ENCODE data around the gene WDR49. TPM values are rescaled to one million over a fixed set of nuclear protein-coding genes. Genes with fewer than 3 reads are reported as not detected.

The WDR49 gene
- total RNA-seq, 1 experiment from 2014 or later: 0.34 TPM

DNA sequence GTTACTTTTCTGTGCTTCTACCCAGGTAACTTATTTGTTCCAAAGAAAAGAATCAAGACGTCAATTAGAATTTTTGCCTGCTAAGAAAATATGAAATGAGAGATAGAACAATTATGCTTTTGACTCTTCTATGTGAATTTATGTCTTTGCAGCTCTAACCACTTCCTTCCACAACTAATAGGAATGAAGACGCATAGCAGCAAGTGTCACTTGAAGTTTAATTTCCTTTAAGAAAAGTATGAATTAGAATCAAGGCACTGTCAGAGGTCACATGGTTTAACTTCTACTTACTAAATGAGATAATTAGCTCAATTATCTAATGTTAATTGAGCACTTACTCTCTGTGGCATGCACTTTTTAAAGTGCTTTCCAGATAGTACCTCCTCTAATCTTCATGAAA lies 3.3 kb downstream of the WDR49 start:
- BruUV-seq (replicated peaks): no TSS peak
- H2AFZ ChIP-seq (ENCODE audit: low read depth, low read length, poor library complexity, severe bottlenecking): no peak overlapping the region
- no peaks in the 10 kb centered on the region for H3K9me3 ChIP-seq (ENCODE audit: control insufficient read depth in 1 of 2, insufficient read depth in 1 of 2, low read depth in 1 of 2, low read length in 2 of 2)
- no peaks in the 10 kb centered on the region for H4K20me1 ChIP-seq (ENCODE audit: insufficient read depth)
- intact Hi-C loops (cut with micrococcal nuclease): no loop called here
- CTCF ChIA-PET: no interaction called here
- TF ChIP-seq ELF1 (IDR thresholded peaks at IDR 0.05; ENCODE audit: borderline replicate concordance, low read depth) (no peak), YY1 (IDR thresholded peaks at IDR 0.05; ENCODE audit: extremely low read depth, insufficient replicate concordance, low read depth, low read length) (no peak), RAD21 (IDR thresholded peaks at IDR 0.05; ENCODE audit: low read depth) (no peak), FOSL1 (IDR thresholded peaks at IDR 0.05; ENCODE audit: low read depth) (no peak), SP1 (IDR thresholded peaks at IDR 0.05; ENCODE audit: low read depth) (no peak), SRF (IDR thresholded peaks at IDR 0.05; ENCODE audit: low read depth) (no peak), POLR2A (IDR thresholded peaks at IDR 0.05; ENCODE audit: borderline replicate concordance, extremely low read depth, insufficient read depth, insufficient read length) (no peak)
- TF ChIP-seq, protein P1, sequence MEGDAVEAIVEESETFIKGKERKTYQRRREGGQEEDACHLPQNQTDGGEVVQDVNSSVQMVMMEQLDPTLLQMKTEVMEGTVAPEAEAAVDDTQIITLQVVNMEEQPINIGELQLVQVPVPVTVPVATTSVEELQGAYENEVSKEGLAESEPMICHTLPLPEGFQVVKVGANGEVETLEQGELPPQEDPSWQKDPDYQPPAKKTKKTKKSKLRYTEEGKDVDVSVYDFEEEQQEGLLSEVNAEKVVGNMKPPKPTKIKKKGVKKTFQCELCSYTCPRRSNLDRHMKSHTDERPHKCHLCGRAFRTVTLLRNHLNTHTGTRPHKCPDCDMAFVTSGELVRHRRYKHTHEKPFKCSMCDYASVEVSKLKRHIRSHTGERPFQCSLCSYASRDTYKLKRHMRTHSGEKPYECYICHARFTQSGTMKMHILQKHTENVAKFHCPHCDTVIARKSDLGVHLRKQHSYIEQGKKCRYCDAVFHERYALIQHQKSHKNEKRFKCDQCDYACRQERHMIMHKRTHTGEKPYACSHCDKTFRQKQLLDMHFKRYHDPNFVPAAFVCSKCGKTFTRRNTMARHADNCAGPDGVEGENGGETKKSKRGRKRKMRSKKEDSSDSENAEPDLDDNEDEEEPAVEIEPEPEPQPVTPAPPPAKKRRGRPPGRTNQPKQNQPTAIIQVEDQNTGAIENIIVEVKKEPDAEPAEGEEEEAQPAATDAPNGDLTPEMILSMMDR (IDR thresholded peaks at IDR 0.05 in 2 of 3, conservative IDR thresholded peaks at IDR 0.05 in 1 of 3; ENCODE audit: borderline replicate concordance in 1 of 3, insufficient read depth in 1 of 3, low read depth in 2 of 3, low read length in 2 of 3): no peak
- TF ChIP-seq, protein P2, sequence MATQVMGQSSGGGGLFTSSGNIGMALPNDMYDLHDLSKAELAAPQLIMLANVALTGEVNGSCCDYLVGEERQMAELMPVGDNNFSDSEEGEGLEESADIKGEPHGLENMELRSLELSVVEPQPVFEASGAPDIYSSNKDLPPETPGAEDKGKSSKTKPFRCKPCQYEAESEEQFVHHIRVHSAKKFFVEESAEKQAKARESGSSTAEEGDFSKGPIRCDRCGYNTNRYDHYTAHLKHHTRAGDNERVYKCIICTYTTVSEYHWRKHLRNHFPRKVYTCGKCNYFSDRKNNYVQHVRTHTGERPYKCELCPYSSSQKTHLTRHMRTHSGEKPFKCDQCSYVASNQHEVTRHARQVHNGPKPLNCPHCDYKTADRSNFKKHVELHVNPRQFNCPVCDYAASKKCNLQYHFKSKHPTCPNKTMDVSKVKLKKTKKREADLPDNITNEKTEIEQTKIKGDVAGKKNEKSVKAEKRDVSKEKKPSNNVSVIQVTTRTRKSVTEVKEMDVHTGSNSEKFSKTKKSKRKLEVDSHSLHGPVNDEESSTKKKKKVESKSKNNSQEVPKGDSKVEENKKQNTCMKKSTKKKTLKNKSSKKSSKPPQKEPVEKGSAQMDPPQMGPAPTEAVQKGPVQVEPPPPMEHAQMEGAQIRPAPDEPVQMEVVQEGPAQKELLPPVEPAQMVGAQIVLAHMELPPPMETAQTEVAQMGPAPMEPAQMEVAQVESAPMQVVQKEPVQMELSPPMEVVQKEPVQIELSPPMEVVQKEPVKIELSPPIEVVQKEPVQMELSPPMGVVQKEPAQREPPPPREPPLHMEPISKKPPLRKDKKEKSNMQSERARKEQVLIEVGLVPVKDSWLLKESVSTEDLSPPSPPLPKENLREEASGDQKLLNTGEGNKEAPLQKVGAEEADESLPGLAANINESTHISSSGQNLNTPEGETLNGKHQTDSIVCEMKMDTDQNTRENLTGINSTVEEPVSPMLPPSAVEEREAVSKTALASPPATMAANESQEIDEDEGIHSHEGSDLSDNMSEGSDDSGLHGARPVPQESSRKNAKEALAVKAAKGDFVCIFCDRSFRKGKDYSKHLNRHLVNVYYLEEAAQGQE (IDR thresholded peaks at IDR 0.05; ENCODE audit: low read depth): no peak
- TF ChIP-seq, protein P3, sequence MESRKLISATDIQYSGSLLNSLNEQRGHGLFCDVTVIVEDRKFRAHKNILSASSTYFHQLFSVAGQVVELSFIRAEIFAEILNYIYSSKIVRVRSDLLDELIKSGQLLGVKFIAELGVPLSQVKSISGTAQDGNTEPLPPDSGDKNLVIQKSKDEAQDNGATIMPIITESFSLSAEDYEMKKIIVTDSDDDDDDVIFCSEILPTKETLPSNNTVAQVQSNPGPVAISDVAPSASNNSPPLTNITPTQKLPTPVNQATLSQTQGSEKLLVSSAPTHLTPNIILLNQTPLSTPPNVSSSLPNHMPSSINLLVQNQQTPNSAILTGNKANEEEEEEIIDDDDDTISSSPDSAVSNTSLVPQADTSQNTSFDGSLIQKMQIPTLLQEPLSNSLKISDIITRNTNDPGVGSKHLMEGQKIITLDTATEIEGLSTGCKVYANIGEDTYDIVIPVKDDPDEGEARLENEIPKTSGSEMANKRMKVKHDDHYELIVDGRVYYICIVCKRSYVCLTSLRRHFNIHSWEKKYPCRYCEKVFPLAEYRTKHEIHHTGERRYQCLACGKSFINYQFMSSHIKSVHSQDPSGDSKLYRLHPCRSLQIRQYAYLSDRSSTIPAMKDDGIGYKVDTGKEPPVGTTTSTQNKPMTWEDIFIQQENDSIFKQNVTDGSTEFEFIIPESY (IDR thresholded peaks at IDR 0.05; ENCODE audit: extremely low read depth, insufficient replicate concordance, low read length): no peak
- POLR2A ChIA-PET: no interaction called here
- no peak for DNase-seq (ENCODE audit: low read depth, low spot score)
- H3K9ac ChIP-seq (ENCODE audit: low read length): no peak overlapping the region
- H3K4me1 ChIP-seq (ENCODE audit: control insufficient read depth in 1 of 2, insufficient read depth in 2 of 2, low read length in 2 of 2): no peaks in the 10 kb centered on the region
- no peaks in the 10 kb centered on the region for H3K9me2 ChIP-seq (ENCODE audit: insufficient read depth)
- H3K27me3 ChIP-seq (ENCODE audit: insufficient read depth, low read length): no peaks in the 10 kb centered on the region
- H3K4me2 ChIP-seq (ENCODE audit: low read length): no peak overlapping the region
- no peaks in the 10 kb centered on the region for H3K36me3 ChIP-seq (ENCODE audit: control insufficient read depth in 1 of 2, insufficient read depth in 2 of 2, low read length in 2 of 2)
- RAD21 ChIA-PET (ENCODE audit: low non-redundant PET in 1 of 2, low total read pairs in 2 of 2, uncharacterized antibody in 2 of 2, unreplicated experiment in 2 of 2): no interaction called here
- no peaks in the 10 kb centered on the region for H3K79me2 ChIP-seq (ENCODE audit: insufficient read depth, low read length)
- ATAC-seq: no peak
- H3K4me3 ChIP-seq (replicated peaks in 1 of 2; ENCODE audit: low read depth in 1 of 2, low read length in 2 of 2): no peak overlapping the region
- no peak overlapping the region for H3K27ac ChIP-seq (ENCODE audit: low read depth, low read length)
